SH-SY5Y (cell line): ENCODE measurements around the gene TLCD3B.

Experiments used
- GATA2 ChIP-seq: IDR thresholded peaks from 2 replicates; pipeline ENCODE4 v1.6.1; 2011; ENCODE audit warnings: mild to moderate bottlenecking, low read depth, low read length
- GATA3 ChIP-seq: IDR thresholded peaks from 2 replicates; pipeline ENCODE4 v1.6.1; 2011; ENCODE audit warnings: low read depth, mild to moderate bottlenecking, low read length, moderate library complexity

- no peak for TF ChIP-seq GATA2
- TF ChIP-seq GATA3 = no peak
Observed at GRCh38 chr16:30007378-30007895, 23.6 kb downstream of the TLCD3B start.
